Stimulated activated CD4-positive, alpha-beta T cell treated with anti-CD3 and anti-CD28 coated beads, Interleukin-15, amount 100 ng/mL, for 24 hours (primary cell): ENCODE data around the gene ZNG1E.
"Not testable (repeated sequence)": the region's sequence is repeated elsewhere in the genome, so short reads cannot be mapped to it uniquely, and the experiment has no call there.

Source experiments
- DNase-seq: peaks from one replicate; pipeline ENCODE4 v3.0.0-alpha.2; 2020

ZNG1E gene

GRCh38 chr9:65675589-65676021 lies at the start of gene ZNG1E:
TSS of gene ZNG1E (plus strand) at chr9:65675928. CDS start at chr9:65675977, 49 bp downstream.
- peak; percentile 61 for DNase-seq

- not testable (repeated sequence) for DNase-seq
These were observed 2.1 kb upstream of the ZNG1E start for GRCh38 chr9:65673579-65673978.

GRCh38 chr9:65675018-65675417 lies 710 bp upstream of the ZNG1E start:
- DNase-seq, result not testable (repeated sequence)

- DNase-seq, result peak; percentile 40
These were observed 661 bp downstream of the ZNG1E start for GRCh38 chr9:65676389-65676788.

GRCh38 chr9:65678533-65678932 lies 2.8 kb downstream of the ZNG1E start:
- not testable (repeated sequence) for DNase-seq

GRCh38 chr9:65703550-65703949 lies 27.8 kb downstream of the ZNG1E start:
- not testable (repeated sequence) for DNase-seq

- DNase-seq, result not testable (repeated sequence)
These were observed 38.7 kb downstream of the ZNG1E start for GRCh38 chr9:65714445-65714844.

- not testable (repeated sequence) for DNase-seq
These were observed 61.4 kb downstream of the ZNG1E start, which contains the start of gene FOXD4L4 for GRCh38 chr9:65737096-65737564. TSS of gene FOXD4L4 (plus strand) at chr9:65737146. CDS start at chr9:65737146, 0 bp downstream.

GRCh38 chr9:65738133-65738532 lies 62.4 kb downstream of the ZNG1E start:
- DNase-seq, result not testable (repeated sequence)
